SK-N-SH (cell line): ENCODE results near the gene HECTD2. TPM values are rescaled to one million over a fixed set of nuclear protein-coding genes. Genes with fewer than 3 reads are reported as not detected.
"Not testable (repeated sequence)": the region's sequence is repeated elsewhere in the genome, so short reads cannot be mapped to it uniquely, and the experiment has no call there.

Experiments
- CTCF ChIA-PET: fragments of 300-600, 350-600 bp; formaldehyde crosslinking; extraction: SDS; loops from one replicate; lab custom pipeline; 2021; lab: Yijun Ruan, JAX
- POLR2A ChIA-PET: fragments of 350-600 bp; sonication (Branson Sonifier 250); formaldehyde crosslinking; extraction: SDS; loops from one replicate; lab custom pipeline; 2020; ENCODE audit warnings: antibody characterized with exemption, inconsistent platforms; lab: Yijun Ruan, JAX
- DNase-seq: peaks from one replicate; pipeline ENCODE4 v3.0.0; 2012
- H2AFZ ChIP-seq: fragments of 200-600 bp; sonication (generic); 2 replicates; pipeline ENCODE4 v1.8.1; 2016; ENCODE audit warnings: antibody characterized with exemption, mild to moderate bottlenecking, low read depth
- H3F3A ChIP-seq: fragments of 200-600 bp; sonication (generic); replicated peaks from 2 replicates; pipeline ENCODE3; 2016; ENCODE audit warnings: antibody characterized with exemption, mild to moderate bottlenecking; ENCODE audit not compliant: insufficient read depth
- H3K27ac ChIP-seq, 2 experiments: fragments of 200-500 bp in 1 of 2; fragments of 200-600 bp in 1 of 2; sonication (Bioruptor generic) in 1 of 2; sonication (generic), shearing (Covaris generic) in 1 of 2; 2 replicates each; pipeline versions ENCODE4 v1.5.1 to v1.6.1; 2014 to 2016; ENCODE audit warnings: low read depth in 2 of 2, inconsistent platforms in 1 of 2, low read length in 1 of 2, mild to moderate bottlenecking in 1 of 2, mixed read lengths in 1 of 2
- H3K27me3 ChIP-seq: fragments of 200-600 bp; sonication (generic), shearing (Covaris generic); 2 replicates; pipeline ENCODE4 v1.6.1; 2016; ENCODE audit warnings: mixed run types; ENCODE audit not compliant: insufficient read depth
- H3K36me3 ChIP-seq, 2 experiments: fragments of 200-500 bp in 1 of 2; fragments of 200-600 bp in 1 of 2; sonication (Bioruptor generic) in 1 of 2; sonication (generic) in 1 of 2; replicated peaks in 1 of 2; 2 replicates each; pipeline versions ENCODE3 to v1.5.1; 2014 to 2016; ENCODE audit warnings: low read length in 1 of 2, mild to moderate bottlenecking in 1 of 2; ENCODE audit not compliant: insufficient read depth in 2 of 2, control insufficient read depth in 1 of 2
- H3K4me1 ChIP-seq, 2 experiments: fragments of 200-500 bp in 1 of 2; fragments of 200-600 bp in 1 of 2; sonication (Bioruptor generic) in 1 of 2; sonication (generic), shearing (Covaris generic) in 1 of 2; 2 replicates each; pipeline versions ENCODE4 v1.5.1 to v1.6.1; 2014 to 2016; ENCODE audit warnings: low read depth in 1 of 2, low read length in 1 of 2, mixed run types in 1 of 2; ENCODE audit not compliant: insufficient read depth in 2 of 2, control insufficient read depth in 1 of 2
- H3K4me2 ChIP-seq: fragments of 200-600 bp; sonication (generic), shearing (Covaris generic); 2 replicates; pipeline ENCODE4 v1.6.1; 2017; ENCODE audit warnings: mixed run types
- H3K4me3 ChIP-seq, 2 experiments: fragments of 200-500 bp in 1 of 2; fragments of 200-600 bp in 1 of 2; sonication (Bioruptor generic) in 1 of 2; sonication (generic), shearing (Covaris generic) in 1 of 2; 2 replicates each; pipeline versions ENCODE4 v1.5.1 to v1.8.1; 2014 to 2016; ENCODE audit warnings: low read depth in 2 of 2, inconsistent platforms in 1 of 2, low read length in 1 of 2, mild to moderate bottlenecking in 1 of 2, mixed read lengths in 1 of 2, moderate library complexity in 1 of 2
- H3K79me2 ChIP-seq: fragments of 200-600 bp; sonication (generic); 2 replicates; pipeline ENCODE4 v1.8.1; 2017; ENCODE audit warnings: mild to moderate bottlenecking; ENCODE audit not compliant: insufficient read depth
- H3K9ac ChIP-seq: fragments of 200-600 bp; sonication (generic); 2 replicates; pipeline ENCODE4 v1.6.1; 2017; ENCODE audit warnings: mixed run types
- H3K9me2 ChIP-seq: fragments of 200-600 bp; sonication (generic); 2 replicates; pipeline ENCODE4 v1.6.1; 2017; ENCODE audit warnings: mixed run types
- H3K9me3 ChIP-seq: fragments of 200-600 bp; sonication (generic); 2 replicates; pipeline ENCODE4 v1.6.1; 2017; ENCODE audit warnings: mixed run types, mild to moderate bottlenecking, moderate library complexity
- H4K20me1 ChIP-seq: fragments of 200-600 bp; sonication (generic); 2 replicates; pipeline ENCODE4 v1.6.1; 2017; ENCODE audit warnings: mild to moderate bottlenecking, mixed run types; ENCODE audit not compliant: insufficient read depth
- CHD2 ChIP-seq: fragments of 150-350 bp; IDR thresholded peaks from 2 replicates; pipeline ENCODE4 v1.6.1; 2018; ENCODE audit warnings: low read length; ENCODE audit not compliant: partially characterized antibody
- EZH2phosphoT487 ChIP-seq: fragments of 200-600 bp; sonication (generic); IDR thresholded peaks from 2 replicates; pipeline ENCODE4 v1.6.1; 2017; ENCODE audit warnings: low read depth, mixed run types, mild to moderate bottlenecking, antibody characterized with exemption, moderate library complexity, borderline replicate concordance
- FOXM1 ChIP-seq: IDR thresholded peaks from 2 replicates; pipeline ENCODE4 v1.4.0; 2012; ENCODE audit warnings: low read depth, mild to moderate bottlenecking
- GABPA ChIP-seq: IDR thresholded peaks from 2 replicates; pipeline ENCODE4 v1.4.0; 2012; ENCODE audit warnings: low read depth, mild to moderate bottlenecking
- GATA2 ChIP-seq: sonication (generic); formaldehyde crosslinking; IDR thresholded peaks from 2 replicates; pipeline ENCODE4 v1.5.0; 2020; ENCODE audit warnings: mild to moderate bottlenecking, missing genetic modification reagents
- MEF2A ChIP-seq: IDR thresholded peaks from 2 replicates; pipeline ENCODE4 v1.4.0; 2012; ENCODE audit warnings: low read depth, borderline replicate concordance
- MXI1 ChIP-seq: IDR thresholded peaks from 2 replicates; pipeline ENCODE4 v1.6.1; 2012; ENCODE audit warnings: mild to moderate bottlenecking, low read depth, low read length, improper control_type of control experiment
- NFIC ChIP-seq: IDR thresholded peaks from 2 replicates; pipeline ENCODE4 v1.4.0; 2012; ENCODE audit warnings: borderline replicate concordance
- POLR2AphosphoS5 ChIP-seq: IDR thresholded peaks from 2 replicates; pipeline ENCODE4 v1.6.1; 2012; ENCODE audit warnings: low read depth, low read length
- RCOR1 ChIP-seq: fragments of 150-350 bp; IDR thresholded peaks from 2 replicates; pipeline ENCODE4 v1.6.1; 2017; ENCODE audit warnings: antibody characterized with exemption, low read length
- RFX5 ChIP-seq: IDR thresholded peaks from 2 replicates; pipeline ENCODE4 v1.6.1; 2012; ENCODE audit warnings: mild to moderate bottlenecking, improper control_type of control experiment, low read length
- SIN3A ChIP-seq: IDR thresholded peaks from 2 replicates; pipeline ENCODE4 v1.6.1; 2012; ENCODE audit warnings: low read depth, mild to moderate bottlenecking, low read length, moderate library complexity, borderline replicate concordance
- SMC3 ChIP-seq: IDR thresholded peaks from 2 replicates; pipeline ENCODE4 v1.6.1; 2012; ENCODE audit warnings: low read depth, low read length, improper control_type of control experiment
- TAF1 ChIP-seq: IDR thresholded peaks from 2 replicates; pipeline ENCODE4 v1.6.1; 2012; ENCODE audit warnings: low read depth, mild to moderate bottlenecking, low read length, moderate library complexity, borderline replicate concordance
- TCF12 ChIP-seq: IDR thresholded peaks from 2 replicates; pipeline ENCODE4 v1.4.0; 2012
- TEAD4 ChIP-seq: IDR thresholded peaks from 2 replicates; pipeline ENCODE4 v1.4.0; 2012; ENCODE audit warnings: mild to moderate bottlenecking, borderline replicate concordance; ENCODE audit not compliant: insufficient read depth
- ZBTB33 ChIP-seq: IDR thresholded peaks from 2 replicates; pipeline ENCODE4 v1.4.0; 2012; ENCODE audit warnings: low read depth, borderline replicate concordance
- WGBS: methylation state at CpG from one replicate; pipeline ENCODE4 v1.1.6; 2017; ENCODE audit warnings: low lambda C conversion rate; 5-methylcytosine and 5-hydroxymethylcytosine counted together
- polyA plus RNA-seq, 3 experiments: library from polyadenylated mRNA; depleted of rRNA; stranded (reverse); fragments of >200 nt; gene quantifications; 2 replicates each; pipeline ENCODE4 v1.2.3, GENCODE V29; 2012
- TF ChIP-seq, protein P1 (sequence below): fragments of 150-350 bp; IDR thresholded peaks from 2 replicates; pipeline ENCODE4 v1.6.1; 2017; ENCODE audit warnings: antibody characterized with exemption, low read length, low read depth, borderline replicate concordance
- TF ChIP-seq, protein P2 (sequence below): fragments of 200-600 bp; sonication (generic); IDR thresholded peaks from 2 replicates; pipeline ENCODE4 v1.6.1; 2017; ENCODE audit warnings: antibody characterized with exemption, mild to moderate bottlenecking, moderate library complexity
- TF ChIP-seq, protein P3 (sequence below): IDR thresholded peaks from 2 replicates; pipeline ENCODE4 v1.4.0; 2012; ENCODE audit warnings: low read depth

HECTD2 gene
- polyA plus RNA-seq, 1 of the 3 experiments (the other 2 are of a cell fraction) = 4.1 TPM

GRCh38 chr10:91435241-91435640 lies 25.1 kb downstream of the HECTD2 start:
- H3K27me3 ChIP-seq = no peaks in the 10 kb centered on the region
- H3K36me3 ChIP-seq = peaks cover 7 to 28% of the 10 kb centered on the region in 2 experiments
- no peak overlapping the region for H2AFZ ChIP-seq
- no peak overlapping the region for H3K4me3 ChIP-seq
- DNase-seq = no peak
- H3K9me2 ChIP-seq = no peaks in the 10 kb centered on the region
- no peak overlapping the region for H3K4me2 ChIP-seq
- peaks cover 16% of the 10 kb centered on the region for H3F3A ChIP-seq
- POLR2A ChIA-PET = no interaction called here
- no peak overlapping the region for H3K9ac ChIP-seq
- WGBS = 81% methylated on average over 2 of the region's 2 CpGs
- peaks cover 22% of the 10 kb centered on the region for H3K79me2 ChIP-seq
- TF ChIP-seq, protein P1, sequence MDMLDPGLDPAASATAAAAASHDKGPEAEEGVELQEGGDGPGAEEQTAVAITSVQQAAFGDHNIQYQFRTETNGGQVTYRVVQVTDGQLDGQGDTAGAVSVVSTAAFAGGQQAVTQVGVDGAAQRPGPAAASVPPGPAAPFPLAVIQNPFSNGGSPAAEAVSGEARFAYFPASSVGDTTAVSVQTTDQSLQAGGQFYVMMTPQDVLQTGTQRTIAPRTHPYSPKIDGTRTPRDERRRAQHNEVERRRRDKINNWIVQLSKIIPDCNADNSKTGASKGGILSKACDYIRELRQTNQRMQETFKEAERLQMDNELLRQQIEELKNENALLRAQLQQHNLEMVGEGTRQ = no peak
- no peak for TF ChIP-seq RCOR1
- no peak for TF ChIP-seq GATA2 (CRISPR knock-in tag)
- no peak for TF ChIP-seq CHD2
- TF ChIP-seq SMC3 = no peak
- TF ChIP-seq, protein P2, sequence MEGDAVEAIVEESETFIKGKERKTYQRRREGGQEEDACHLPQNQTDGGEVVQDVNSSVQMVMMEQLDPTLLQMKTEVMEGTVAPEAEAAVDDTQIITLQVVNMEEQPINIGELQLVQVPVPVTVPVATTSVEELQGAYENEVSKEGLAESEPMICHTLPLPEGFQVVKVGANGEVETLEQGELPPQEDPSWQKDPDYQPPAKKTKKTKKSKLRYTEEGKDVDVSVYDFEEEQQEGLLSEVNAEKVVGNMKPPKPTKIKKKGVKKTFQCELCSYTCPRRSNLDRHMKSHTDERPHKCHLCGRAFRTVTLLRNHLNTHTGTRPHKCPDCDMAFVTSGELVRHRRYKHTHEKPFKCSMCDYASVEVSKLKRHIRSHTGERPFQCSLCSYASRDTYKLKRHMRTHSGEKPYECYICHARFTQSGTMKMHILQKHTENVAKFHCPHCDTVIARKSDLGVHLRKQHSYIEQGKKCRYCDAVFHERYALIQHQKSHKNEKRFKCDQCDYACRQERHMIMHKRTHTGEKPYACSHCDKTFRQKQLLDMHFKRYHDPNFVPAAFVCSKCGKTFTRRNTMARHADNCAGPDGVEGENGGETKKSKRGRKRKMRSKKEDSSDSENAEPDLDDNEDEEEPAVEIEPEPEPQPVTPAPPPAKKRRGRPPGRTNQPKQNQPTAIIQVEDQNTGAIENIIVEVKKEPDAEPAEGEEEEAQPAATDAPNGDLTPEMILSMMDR = no peak
- no peak for TF ChIP-seq EZH2phosphoT487
- no peak for TF ChIP-seq TAF1
- no peak for TF ChIP-seq RFX5
- TF ChIP-seq MEF2A = no peak
- TF ChIP-seq, protein P3, sequence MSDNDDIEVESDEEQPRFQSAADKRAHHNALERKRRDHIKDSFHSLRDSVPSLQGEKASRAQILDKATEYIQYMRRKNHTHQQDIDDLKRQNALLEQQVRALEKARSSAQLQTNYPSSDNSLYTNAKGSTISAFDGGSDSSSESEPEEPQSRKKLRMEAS = no peak
- TF ChIP-seq MXI1 = no peak
- TF ChIP-seq GABPA = no peak
- no peak for TF ChIP-seq ZBTB33
- no peak for TF ChIP-seq SIN3A
- TF ChIP-seq POLR2AphosphoS5 = no peak
- no peak for TF ChIP-seq TCF12
- no peak for TF ChIP-seq NFIC
- no peak for TF ChIP-seq FOXM1
- TF ChIP-seq TEAD4 = no peak
- no peak overlapping the region for H3K27ac ChIP-seq
- H4K20me1 ChIP-seq = no peaks in the 10 kb centered on the region
- CTCF ChIA-PET = no interaction called here
- H3K4me1 ChIP-seq = peaks cover 0 to 9% of the 10 kb centered on the region in 2 experiments; a peak in 2 of 4 replicates
- H3K9me3 ChIP-seq = no peaks in the 10 kb centered on the region

DNA sequence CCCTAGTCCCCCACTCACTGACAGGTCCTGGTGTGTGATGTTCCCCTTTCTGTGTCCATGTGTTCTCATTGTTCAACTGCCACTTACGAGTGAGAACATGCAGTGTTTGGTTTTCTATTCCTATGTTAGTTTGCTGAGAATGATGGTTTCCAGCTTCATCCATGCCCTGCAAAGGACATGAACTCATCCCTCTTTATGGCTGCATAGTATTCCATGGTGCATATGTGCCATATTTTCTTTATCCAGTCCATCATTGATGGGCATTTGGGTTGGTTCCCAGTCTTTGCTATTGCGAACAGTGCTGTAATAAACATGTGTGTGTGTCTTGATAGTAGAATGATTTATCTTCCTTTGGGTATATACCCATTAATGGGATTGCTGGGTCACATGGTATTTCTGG lies 28.1 kb downstream of the HECTD2 start:
- WGBS = 88% methylated on average over 2 of the region's 2 CpGs
- H3K9ac ChIP-seq, H2AFZ ChIP-seq, POLR2A ChIA-PET, H4K20me1 ChIP-seq, DNase-seq, H3K4me1 ChIP-seq, H3K4me2 ChIP-seq, H3K4me3 ChIP-seq, H3K27me3 ChIP-seq, H3K9me3 ChIP-seq, H3K27ac ChIP-seq, H3K9me2 ChIP-seq: not testable (repeated sequence)
- CTCF ChIA-PET = interaction anchor here (1.0 kb wide), 1 partner anchor 140 kb away, joined by 3 read pairs; no protein-coding TSS in a partner anchor
- peaks cover 16% of the 10 kb centered on the region for H3F3A ChIP-seq
- peaks cover 7 to 28% of the 10 kb centered on the region in 2 experiments for H3K36me3 ChIP-seq
- H3K79me2 ChIP-seq = peaks cover 22% of the 10 kb centered on the region; the same call in 1 of the 2 replicates
